Measurements from ENCODE around the gene INVS.
"Not testable (repeated sequence)": the region's sequence is repeated elsewhere in the genome, so short reads cannot be mapped to it uniquely, and the experiment has no call there.

The INVS gene, protein sequence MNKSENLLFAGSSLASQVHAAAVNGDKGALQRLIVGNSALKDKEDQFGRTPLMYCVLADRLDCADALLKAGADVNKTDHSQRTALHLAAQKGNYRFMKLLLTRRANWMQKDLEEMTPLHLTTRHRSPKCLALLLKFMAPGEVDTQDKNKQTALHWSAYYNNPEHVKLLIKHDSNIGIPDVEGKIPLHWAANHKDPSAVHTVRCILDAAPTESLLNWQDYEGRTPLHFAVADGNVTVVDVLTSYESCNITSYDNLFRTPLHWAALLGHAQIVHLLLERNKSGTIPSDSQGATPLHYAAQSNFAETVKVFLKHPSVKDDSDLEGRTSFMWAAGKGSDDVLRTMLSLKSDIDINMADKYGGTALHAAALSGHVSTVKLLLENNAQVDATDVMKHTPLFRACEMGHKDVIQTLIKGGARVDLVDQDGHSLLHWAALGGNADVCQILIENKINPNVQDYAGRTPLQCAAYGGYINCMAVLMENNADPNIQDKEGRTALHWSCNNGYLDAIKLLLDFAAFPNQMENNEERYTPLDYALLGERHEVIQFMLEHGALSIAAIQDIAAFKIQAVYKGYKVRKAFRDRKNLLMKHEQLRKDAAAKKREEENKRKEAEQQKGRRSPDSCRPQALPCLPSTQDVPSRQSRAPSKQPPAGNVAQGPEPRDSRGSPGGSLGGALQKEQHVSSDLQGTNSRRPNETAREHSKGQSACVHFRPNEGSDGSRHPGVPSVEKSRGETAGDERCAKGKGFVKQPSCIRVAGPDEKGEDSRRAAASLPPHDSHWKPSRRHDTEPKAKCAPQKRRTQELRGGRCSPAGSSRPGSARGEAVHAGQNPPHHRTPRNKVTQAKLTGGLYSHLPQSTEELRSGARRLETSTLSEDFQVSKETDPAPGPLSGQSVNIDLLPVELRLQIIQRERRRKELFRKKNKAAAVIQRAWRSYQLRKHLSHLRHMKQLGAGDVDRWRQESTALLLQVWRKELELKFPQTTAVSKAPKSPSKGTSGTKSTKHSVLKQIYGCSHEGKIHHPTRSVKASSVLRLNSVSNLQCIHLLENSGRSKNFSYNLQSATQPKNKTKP

DNA sequence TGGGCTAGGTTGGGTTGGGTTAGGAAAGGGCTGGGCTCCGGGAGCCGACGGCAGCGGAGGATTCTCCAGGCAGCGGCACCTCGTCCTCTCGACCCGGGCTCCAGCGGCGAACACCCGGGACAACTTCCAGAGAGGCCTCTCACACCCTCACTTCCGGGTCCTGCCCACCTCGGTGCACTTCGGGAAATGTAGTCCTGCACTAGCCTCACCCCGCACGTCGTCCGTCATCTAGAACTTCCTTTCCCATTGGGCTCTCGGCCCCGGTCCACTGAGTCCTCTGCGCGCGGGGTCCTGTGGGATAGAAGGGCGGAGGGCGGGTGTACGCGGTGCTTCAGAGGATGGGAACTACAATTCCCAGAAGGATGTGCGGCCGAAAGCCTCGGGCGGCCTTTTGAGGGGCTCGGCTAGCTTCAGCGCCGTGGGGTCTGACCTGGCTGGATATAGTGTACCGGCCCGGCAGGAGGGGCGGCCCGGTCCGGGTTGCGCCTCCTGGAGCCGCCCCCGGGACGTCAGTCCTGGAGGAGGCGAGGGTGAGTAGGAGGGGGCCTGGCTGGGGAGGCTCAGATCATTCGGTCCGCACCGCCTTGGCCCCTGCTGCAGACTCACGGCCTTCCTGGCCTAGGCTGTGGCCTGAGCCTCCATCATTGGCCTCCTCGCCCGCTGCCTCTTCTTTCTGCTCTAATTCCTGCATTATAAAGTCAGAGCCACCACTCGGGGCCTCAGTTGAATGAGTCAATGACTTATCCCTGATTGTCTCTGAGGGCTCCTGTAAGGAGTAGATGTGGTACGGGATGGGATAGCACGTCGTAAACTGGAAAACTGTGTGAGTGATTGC is at the start of gene INVS, which contains the start of gene ERP44:
Gene INVS, plus strand, starts transcription at position 357 of the 835 bp plus-strand sequence. CDS start 5,279 bp downstream, outside the sequence.
Gene ERP44, minus strand, starts transcription at position 114 of the 835 bp plus-strand sequence. CDS start 160 bp downstream, outside the sequence.
- peak within 1 kb of the TSS; percentile 97 for H3K27ac Mint-ChIP-seq
- no peaks in the 10 kb centered on the region for H3K27me3 Mint-ChIP-seq (ENCODE audit: low read depth)
- H3K4me1 Mint-ChIP-seq (ENCODE audit: low read depth): peaks cover 26% of the 10 kb centered on the region
- H3K9me3 Mint-ChIP-seq: no peaks in the 10 kb centered on the region
- peaks cover 7% of the 10 kb centered on the region for H3K36me3 Mint-ChIP-seq (ENCODE audit: low read depth)
- peak within 1 kb of the TSS; percentile 99 for H3K4me3 Mint-ChIP-seq

DNA sequence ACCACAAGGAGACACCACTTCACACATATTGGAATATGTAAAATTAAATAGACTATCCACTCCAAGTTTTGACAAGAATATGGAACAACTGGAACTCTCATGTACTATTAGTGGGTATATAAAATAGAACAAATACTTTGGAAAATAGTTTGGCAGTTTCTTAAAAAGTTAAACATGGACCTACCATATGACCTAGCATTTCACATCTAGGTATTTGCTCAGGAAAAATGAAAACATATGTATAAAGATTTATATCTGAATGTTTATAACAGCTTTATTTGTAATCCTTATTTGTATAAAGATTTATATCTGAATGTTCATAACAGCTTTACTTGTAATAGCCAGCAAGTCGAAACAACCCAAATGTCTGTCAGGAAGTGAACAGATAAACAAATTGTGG is 49.5 kb upstream of the INVS start:
- Mint-ChIP-seq H3K36me3 (ENCODE audit: low read depth) (peaks cover 31% of the 10 kb centered on the region), H3K9me3 (no peaks in the 10 kb centered on the region), H3K27me3 (ENCODE audit: low read depth) (no peaks in the 10 kb centered on the region), H3K27ac (no peak overlapping the region), H3K4me1 (ENCODE audit: low read depth) (peaks cover 2% of the 10 kb centered on the region), H3K4me3 (no peak overlapping the region)

DNA sequence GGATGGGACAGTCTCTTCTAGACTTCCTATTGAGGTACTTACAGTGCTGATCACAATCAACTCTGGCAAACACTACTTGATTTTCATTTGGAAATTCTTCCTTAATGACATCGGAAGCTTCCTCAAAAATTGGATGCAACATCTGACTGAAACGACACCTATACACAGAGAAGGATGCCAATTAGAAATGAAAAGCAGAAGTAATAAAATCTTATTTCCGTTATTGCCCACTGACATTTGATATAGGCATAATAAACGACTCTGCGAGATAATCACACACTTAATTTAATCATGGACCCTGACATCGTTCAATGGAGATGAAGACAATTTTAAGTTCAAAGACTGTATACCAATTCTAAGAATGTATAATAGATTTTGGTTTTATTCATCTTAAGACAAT is 46.7 kb upstream of the INVS start:
- Mint-ChIP-seq H3K27ac (no peak overlapping the region), H3K27me3 (ENCODE audit: low read depth) (no peaks in the 10 kb centered on the region), H3K36me3 (ENCODE audit: low read depth) (peaks cover 18% of the 10 kb centered on the region), H3K4me3 (no peak overlapping the region), H3K4me1 (ENCODE audit: low read depth) (peaks cover 2% of the 10 kb centered on the region), H3K9me3 (no peaks in the 10 kb centered on the region)

DNA sequence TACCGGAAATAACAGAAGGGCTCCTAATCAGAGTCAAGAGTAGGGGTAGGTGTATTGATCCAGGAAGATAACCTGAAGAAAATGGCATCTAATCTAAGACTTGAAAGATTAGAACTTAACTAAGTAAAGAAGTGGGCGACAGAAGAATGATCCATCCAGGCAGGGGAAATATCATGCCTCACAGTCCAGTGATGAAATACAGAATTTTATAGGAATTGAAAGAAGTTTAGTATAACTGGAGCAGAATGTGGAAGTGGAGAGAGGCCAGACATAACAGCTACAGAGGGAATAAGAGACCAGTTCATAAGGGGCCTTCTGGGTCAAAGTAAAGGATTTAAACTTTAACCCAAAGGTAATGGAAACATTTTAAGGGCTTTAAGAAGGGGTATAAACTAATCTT is 42.5 kb upstream of the INVS start:
- Mint-ChIP-seq H3K4me1 (ENCODE audit: low read depth) (no peaks in the 10 kb centered on the region), H3K27ac (no peak overlapping the region), H3K36me3 (ENCODE audit: low read depth) (peaks cover 8% of the 10 kb centered on the region), H3K9me3 (no peaks in the 10 kb centered on the region), H3K27me3 (ENCODE audit: low read depth) (no peaks in the 10 kb centered on the region), H3K4me3 (no peak overlapping the region)

DNA sequence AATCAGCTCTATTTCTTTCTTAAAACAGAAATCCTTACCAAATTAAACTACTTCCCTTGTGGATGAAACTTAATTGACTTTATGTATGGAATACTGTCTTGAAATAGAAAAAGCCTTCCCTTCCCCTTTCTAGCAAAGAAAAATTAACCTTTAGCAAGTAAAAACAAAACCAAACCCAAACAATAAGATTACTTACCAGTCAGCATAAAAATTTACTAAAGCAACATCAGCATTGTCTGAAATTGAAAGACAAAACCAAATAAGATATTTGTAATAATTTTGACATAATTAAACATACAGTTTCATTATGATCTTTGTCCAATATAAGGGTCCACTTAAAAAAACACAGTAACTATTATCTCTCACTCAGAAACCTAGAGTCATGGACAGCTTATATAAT is 41.4 kb upstream of the INVS start:
- no peak overlapping the region for H3K4me3 Mint-ChIP-seq
- peaks cover 7% of the 10 kb centered on the region for H3K36me3 Mint-ChIP-seq (ENCODE audit: low read depth)
- H3K4me1 Mint-ChIP-seq (ENCODE audit: low read depth): no peaks in the 10 kb centered on the region
- no peaks in the 10 kb centered on the region for H3K27me3 Mint-ChIP-seq (ENCODE audit: low read depth)
- no peak overlapping the region for H3K27ac Mint-ChIP-seq
- no peaks in the 10 kb centered on the region for H3K9me3 Mint-ChIP-seq

DNA sequence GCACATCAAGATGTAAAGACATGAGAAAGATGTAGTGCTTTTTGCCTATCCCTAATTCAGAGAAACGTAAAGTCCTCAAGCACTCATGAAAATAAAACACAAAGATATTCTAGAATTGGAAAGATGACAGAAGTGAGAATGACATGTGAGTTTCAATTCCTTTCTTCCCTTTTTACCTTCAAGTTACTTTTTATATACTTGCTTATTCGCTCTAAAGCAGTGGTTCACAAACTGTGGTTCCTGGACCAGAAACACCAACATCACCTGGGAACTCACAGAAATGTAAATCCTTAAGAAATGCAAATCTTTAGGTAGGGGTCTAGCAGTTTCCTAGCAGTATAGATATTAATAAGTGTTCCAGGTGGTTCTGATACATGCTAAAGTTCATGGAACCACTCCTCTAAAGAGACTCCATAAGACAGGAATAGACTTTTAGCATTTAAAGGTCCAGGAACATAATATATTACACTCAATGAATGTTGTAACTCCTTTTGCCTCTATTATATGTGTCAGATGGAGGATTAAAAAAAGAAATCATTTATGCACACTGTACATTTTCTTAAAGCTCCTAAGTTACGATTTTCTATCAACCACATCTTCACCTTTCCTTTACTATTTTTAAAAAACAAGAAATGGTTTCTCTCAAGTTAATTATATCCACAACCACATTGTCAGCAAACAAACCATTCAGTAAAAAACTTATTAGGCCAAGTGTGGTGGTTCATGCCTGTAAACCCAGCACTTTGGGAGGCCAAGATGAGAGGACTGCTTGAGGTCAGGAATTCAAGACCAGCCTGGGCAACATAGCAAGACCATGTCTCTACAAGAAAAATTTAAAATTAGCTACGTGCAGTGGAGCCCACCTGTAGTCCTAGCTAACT is 40.1 kb upstream of the INVS start:
- H3K36me3 Mint-ChIP-seq (ENCODE audit: low read depth): peaks cover 7% of the 10 kb centered on the region
- no peak overlapping the region for H3K27ac Mint-ChIP-seq
- H3K4me3 Mint-ChIP-seq: no peak overlapping the region
- H3K9me3 Mint-ChIP-seq: no peaks in the 10 kb centered on the region
- H3K4me1 Mint-ChIP-seq (ENCODE audit: low read depth): no peaks in the 10 kb centered on the region
- no peaks in the 10 kb centered on the region for H3K27me3 Mint-ChIP-seq (ENCODE audit: low read depth)

DNA sequence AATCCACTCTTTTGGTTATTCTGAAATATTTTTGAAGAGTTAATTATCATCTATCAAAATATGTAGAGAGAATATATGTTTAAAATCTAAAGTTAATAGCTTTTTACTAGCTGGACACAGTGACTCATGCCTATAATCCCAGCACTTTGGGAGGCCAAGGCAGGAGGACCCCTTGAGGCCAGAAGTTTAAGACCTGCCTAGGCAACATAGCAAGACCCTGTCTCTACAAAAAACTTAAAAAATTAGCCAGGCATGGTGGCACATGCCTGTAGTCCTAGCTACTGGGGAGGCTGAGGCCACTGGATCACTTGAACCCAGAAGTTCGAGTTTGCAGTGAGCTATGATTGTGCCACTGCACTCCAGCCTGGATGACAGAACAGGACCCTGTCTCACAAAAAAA is 36.4 kb upstream of the INVS start:
- H3K4me3 Mint-ChIP-seq; H3K27me3 Mint-ChIP-seq (ENCODE audit: low read depth); H3K9me3 Mint-ChIP-seq; H3K36me3 Mint-ChIP-seq (ENCODE audit: low read depth); H3K27ac Mint-ChIP-seq; H3K4me1 Mint-ChIP-seq (ENCODE audit: low read depth): not testable (repeated sequence)

DNA sequence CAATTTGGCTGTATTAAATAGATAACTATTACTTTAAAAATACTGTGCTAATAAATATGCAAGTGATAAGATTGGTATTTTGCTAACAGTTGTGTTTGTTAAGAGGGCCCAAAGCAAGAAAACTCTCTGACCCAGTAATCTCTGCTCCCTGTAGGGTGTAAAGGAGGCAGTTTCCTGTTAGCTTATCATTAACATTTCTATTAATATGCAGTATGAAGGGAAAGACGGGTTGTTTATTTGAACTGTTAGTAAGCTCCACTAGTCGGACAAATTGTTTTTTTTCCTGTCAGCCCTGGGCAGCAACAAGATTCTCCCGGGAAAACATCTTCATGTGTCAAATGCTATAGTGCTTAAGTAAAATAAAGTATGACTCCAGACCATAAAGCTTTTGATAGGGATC is 35.9 kb upstream of the INVS start:
- Mint-ChIP-seq H3K36me3 (ENCODE audit: low read depth) (peaks cover 7% of the 10 kb centered on the region), H3K27ac (no peak overlapping the region), H3K4me3 (no peak overlapping the region), H3K4me1 (ENCODE audit: low read depth) (peaks cover 3% of the 10 kb centered on the region), H3K9me3 (no peaks in the 10 kb centered on the region), H3K27me3 (ENCODE audit: low read depth) (no peaks in the 10 kb centered on the region)

DNA sequence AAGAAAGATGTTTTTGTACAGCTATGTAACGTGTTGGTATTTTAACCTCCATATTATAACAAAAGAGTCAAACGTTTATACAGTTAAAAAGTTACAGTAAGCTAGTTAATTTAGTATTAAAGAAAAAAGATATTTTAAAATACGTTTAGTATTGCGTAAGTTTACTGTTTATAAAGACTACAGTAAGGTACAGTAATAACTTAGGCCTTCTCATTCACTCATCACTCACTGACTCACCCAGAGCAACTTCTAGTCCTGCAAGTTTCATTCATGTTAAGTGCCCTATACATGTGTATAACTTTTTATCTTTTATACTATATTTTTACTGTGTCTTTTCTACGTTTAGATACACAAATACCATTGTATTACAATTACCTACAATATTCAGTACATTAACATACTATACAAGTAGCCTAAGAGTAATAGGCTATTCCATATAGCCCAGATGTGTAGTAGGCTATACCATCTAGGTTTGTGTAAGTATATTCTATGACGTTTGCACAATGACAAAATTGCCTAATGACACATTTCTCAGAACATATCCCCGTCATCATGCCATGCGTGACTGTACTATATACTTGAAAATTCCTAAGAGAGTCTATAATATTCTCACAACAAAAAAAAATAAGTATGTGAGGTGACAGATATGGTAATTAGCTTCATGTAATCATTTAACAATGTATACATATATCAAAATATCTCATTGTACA is 34.0 kb upstream of the INVS start:
- H3K27ac Mint-ChIP-seq: no peak overlapping the region
- H3K4me3 Mint-ChIP-seq: no peak overlapping the region
- H3K27me3 Mint-ChIP-seq (ENCODE audit: low read depth): no peaks in the 10 kb centered on the region
- no peaks in the 10 kb centered on the region for H3K9me3 Mint-ChIP-seq
- peaks cover 3% of the 10 kb centered on the region for H3K4me1 Mint-ChIP-seq (ENCODE audit: low read depth)
- H3K36me3 Mint-ChIP-seq (ENCODE audit: low read depth): peaks cover 2% of the 10 kb centered on the region

DNA sequence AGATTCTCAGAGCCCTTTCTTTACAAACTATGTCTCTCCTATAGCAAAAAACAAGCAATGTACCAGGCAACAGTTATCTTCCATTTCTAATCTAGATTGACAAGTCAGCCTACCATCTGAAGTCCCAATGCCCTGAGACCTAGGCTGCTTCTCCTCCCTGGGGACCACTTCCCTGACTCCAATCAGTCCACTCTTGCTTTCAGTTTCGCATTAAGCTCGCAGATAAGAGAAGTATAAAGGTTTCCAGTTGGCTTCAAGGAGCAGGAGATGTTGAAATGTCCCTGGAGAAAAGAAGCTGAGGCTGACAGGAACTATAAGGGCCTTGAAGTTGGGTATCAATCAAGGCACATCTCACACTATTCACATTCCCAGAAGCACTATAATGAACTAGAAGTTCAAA is 32.5 kb upstream of the INVS start:
- Mint-ChIP-seq H3K27ac (no peak overlapping the region), H3K4me3 (no peak overlapping the region), H3K9me3 (no peaks in the 10 kb centered on the region), H3K36me3 (ENCODE audit: low read depth) (peaks cover 2% of the 10 kb centered on the region), H3K4me1 (ENCODE audit: low read depth) (peaks cover 8% of the 10 kb centered on the region), H3K27me3 (ENCODE audit: low read depth) (no peaks in the 10 kb centered on the region)

DNA sequence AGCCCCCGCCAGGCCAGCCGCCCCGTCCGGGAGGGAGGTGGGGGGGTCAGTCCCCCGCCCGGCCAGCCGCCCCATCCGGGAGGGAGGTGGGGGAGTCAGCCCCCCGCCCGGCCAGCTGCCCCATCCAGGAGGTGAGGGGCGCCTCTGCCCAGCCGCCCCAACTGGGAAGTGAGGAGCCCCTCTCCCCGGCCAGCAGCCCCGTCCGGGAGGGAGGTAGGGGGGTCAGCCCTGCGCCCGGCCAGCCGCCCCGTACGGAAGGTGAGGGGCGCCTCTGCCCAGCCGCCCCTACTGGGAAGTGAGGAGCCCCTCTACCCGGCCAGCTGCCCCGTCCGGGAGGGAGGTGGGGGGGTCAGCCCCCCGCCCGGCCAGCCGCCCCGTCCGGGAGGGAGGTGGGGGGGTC is 31.1 kb upstream of the INVS start:
- not testable (repeated sequence) for H3K36me3 Mint-ChIP-seq (ENCODE audit: low read depth); H3K27me3 Mint-ChIP-seq (ENCODE audit: low read depth); H3K4me3 Mint-ChIP-seq; H3K9me3 Mint-ChIP-seq; H3K27ac Mint-ChIP-seq; H3K4me1 Mint-ChIP-seq (ENCODE audit: low read depth)

DNA sequence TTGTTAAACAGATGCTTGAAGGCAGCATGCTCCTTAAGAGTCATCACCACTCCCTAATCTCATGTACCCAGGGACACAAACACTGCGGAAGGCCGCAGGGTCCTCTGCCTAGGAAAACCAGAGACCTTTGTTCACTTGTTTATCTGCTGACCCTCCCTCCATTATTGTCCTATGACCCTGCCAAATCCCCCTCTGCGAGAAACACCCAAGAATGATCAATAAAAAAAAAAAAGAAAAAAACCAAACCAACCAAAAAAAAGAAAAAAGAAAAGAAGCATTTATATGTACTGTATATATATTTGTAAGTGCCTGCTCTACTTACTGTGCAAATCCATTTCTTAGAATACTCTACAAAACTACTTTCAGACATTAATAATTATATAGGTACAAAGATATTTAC is 30.0 kb upstream of the INVS start:
- not testable (repeated sequence) for H3K9me3 Mint-ChIP-seq; H3K27ac Mint-ChIP-seq; H3K36me3 Mint-ChIP-seq (ENCODE audit: low read depth); H3K27me3 Mint-ChIP-seq (ENCODE audit: low read depth); H3K4me1 Mint-ChIP-seq (ENCODE audit: low read depth); H3K4me3 Mint-ChIP-seq

All from T-helper 1 cell treated with Interleukin-12 subunit alpha and Interleukin-12 subunit beta and Interleukin-4 antibody, amounts not matched to agents 30 μg/mL and 1 μg/mL, for 36 hours (primary cell).